ENCODE data around the gene ADAMTS15.

ADAMTS15 gene

GRCh38 chr11:130514851-130515250 lies 66.4 kb downstream of the ADAMTS15 start:
- DNase-seq, result no peak

- no peak for DNase-seq
These were observed 67.5 kb downstream of the ADAMTS15 start for GRCh38 chr11:130515829-130516553.

- DNase-seq, result no peak
These were observed 68.4 kb downstream of the ADAMTS15 start for GRCh38 chr11:130516554-130517505.

GRCh38 chr11:130518164-130518680 lies 69.8 kb downstream of the ADAMTS15 start:
- no peak for DNase-seq

GRCh38 chr11:130519128-130519932 lies 70.9 kb downstream of the ADAMTS15 start:
- DNase-seq, result no peak

GRCh38 chr11:130520271-130520671 lies 71.8 kb downstream of the ADAMTS15 start:
- DNase-seq, result no peak

GRCh38 chr11:130522284-130522961 lies 74.0 kb downstream of the ADAMTS15 start:
- DNase-seq, result no peak

GRCh38 chr11:130523166-130523565 lies 74.7 kb downstream of the ADAMTS15 start:
- no peak for DNase-seq

GRCh38 chr11:130523609-130524008 lies 75.2 kb downstream of the ADAMTS15 start:
- no peak for DNase-seq

- DNase-seq, result no peak
These were observed 75.8 kb downstream of the ADAMTS15 start for GRCh38 chr11:130524132-130524790.

- DNase-seq, result no peak
These were observed 76.9 kb downstream of the ADAMTS15 start for GRCh38 chr11:130525307-130525706.

All from right kidney (tissue), 1 donor.